CD4-positive, alpha-beta memory T cell (primary cell): ENCODE measurements around the gene CERS6. TPM values are rescaled to one million over a fixed set of nuclear protein-coding genes. Genes with fewer than 3 reads are reported as not detected.
A peak's percentile ranks its signal among the peaks of the same experiment; 100 is the strongest.
"Not testable (repeated sequence)": the region's sequence is repeated elsewhere in the genome, so short reads cannot be mapped to it uniquely, and the experiment has no call there.

Experiments used
- CTCF ChIA-PET: fragments of 350-600 bp; sonication (Branson Sonifier 250); formaldehyde crosslinking; loops from one replicate; lab custom pipeline; 2021; ENCODE audit warnings: inconsistent platforms; ENCODE audit not compliant: partially characterized antibody; lab: Charles Lee
- POLR2A ChIA-PET: fragments of 350-600 bp; sonication (Branson Sonifier 250); formaldehyde crosslinking; loops from one replicate; lab custom pipeline; 2021; ENCODE audit not compliant: partially characterized antibody; lab: Charles Lee
- DNase-seq, 5 donors: peaks; one replicate each; pipeline versions ENCODE4 v3.0.0 to v3.0.0-alpha.2; 2020 to 2022; ENCODE audit warnings: mixed read lengths in 1 of 5
- H3K27ac ChIP-seq: one replicate; pipeline ENCODE4 v1.7.0; 2013; ENCODE audit warnings: low read depth, low read length
- H3K27me3 ChIP-seq: 2 replicates; pipeline ENCODE4 v1.7.0; 2013; ENCODE audit warnings: mild to moderate bottlenecking, low read length, moderate library complexity; ENCODE audit not compliant: insufficient read depth
- H3K36me3 ChIP-seq: 2 replicates; pipeline ENCODE4 v1.7.0; 2013; ENCODE audit warnings: mild to moderate bottlenecking, low read length, moderate library complexity; ENCODE audit not compliant: insufficient read depth
- H3K4me1 ChIP-seq: 2 replicates; pipeline ENCODE4 v1.7.0; 2013; ENCODE audit warnings: mild to moderate bottlenecking, low read length, moderate library complexity; ENCODE audit not compliant: insufficient read depth
- H3K4me3 ChIP-seq, 2 donors: one replicate each; pipeline ENCODE4 v1.7.0; 2013; ENCODE audit warnings: low read length in 2 of 2, mild to moderate bottlenecking in 1 of 2
- H3K9me3 ChIP-seq, 2 donors: one replicate each; pipeline ENCODE4 v1.7.0; 2013; ENCODE audit warnings: low read length in 2 of 2, control low read depth in 1 of 2; ENCODE audit not compliant: control insufficient read depth in 1 of 2
- H3K27ac Mint-ChIP-seq, 7 donors: one replicate each; pipeline ENCODE4 v1.8.0; 2020 to 2021; ENCODE audit warnings: mixed read lengths in 7 of 7, mild to moderate bottlenecking in 6 of 7, inconsistent platforms in 3 of 7, moderate library complexity in 3 of 7
- H3K27me3 Mint-ChIP-seq, 2 donors: one replicate each; pipeline ENCODE4 v1.8.0; 2020 to 2021; ENCODE audit warnings: mixed read lengths in 2 of 2
- H3K36me3 Mint-ChIP-seq, 2 donors: one replicate each; pipeline ENCODE4 v1.8.0; 2020 to 2021; ENCODE audit warnings: mixed read lengths in 2 of 2, inconsistent platforms in 1 of 2, mild to moderate bottlenecking in 1 of 2
- H3K4me1 Mint-ChIP-seq, 4 donors: one replicate each; pipeline ENCODE4 v1.8.0; 2020 to 2021; ENCODE audit warnings: mixed read lengths in 4 of 4, mild to moderate bottlenecking in 1 of 4
- H3K4me3 Mint-ChIP-seq, 8 donors: one replicate each; pipeline ENCODE4 v1.8.0; 2020 to 2021; ENCODE audit warnings: mixed read lengths in 8 of 8, mild to moderate bottlenecking in 7 of 8, moderate library complexity in 6 of 8, inconsistent platforms in 3 of 8
- H3K9me3 Mint-ChIP-seq, 8 donors: one replicate each; pipeline ENCODE4 v1.8.0; 2020 to 2021; ENCODE audit warnings: mixed read lengths in 8 of 8, mild to moderate bottlenecking in 5 of 8, inconsistent platforms in 3 of 8, moderate library complexity in 1 of 8
- intact Hi-C: fragments of 100-400 bp; cut with micrococcal nuclease; formaldehyde crosslinking; loops from one replicate; pipeline ENCODE4 v1.15.1; 2023
- polyA plus RNA-seq, 2 donors: library from polyadenylated mRNA; unstranded; fragments of 300-500 nt; fragmentation: Illumina TruSeq; gene quantifications; one replicate each; pipeline ENCODE4 v1.2.3, GENCODE V29; 2021
- total RNA-seq, 2 experiments: library from RNA; stranded (reverse); gene quantifications; one replicate each; pipeline ENCODE4 v1.2.3, GENCODE V29; 2021

The CERS6 gene
- total and polyA plus RNA-seq, 4 experiments from 2014 or later = 5.1 to 11.3 (median 7.6) TPM

DNA sequence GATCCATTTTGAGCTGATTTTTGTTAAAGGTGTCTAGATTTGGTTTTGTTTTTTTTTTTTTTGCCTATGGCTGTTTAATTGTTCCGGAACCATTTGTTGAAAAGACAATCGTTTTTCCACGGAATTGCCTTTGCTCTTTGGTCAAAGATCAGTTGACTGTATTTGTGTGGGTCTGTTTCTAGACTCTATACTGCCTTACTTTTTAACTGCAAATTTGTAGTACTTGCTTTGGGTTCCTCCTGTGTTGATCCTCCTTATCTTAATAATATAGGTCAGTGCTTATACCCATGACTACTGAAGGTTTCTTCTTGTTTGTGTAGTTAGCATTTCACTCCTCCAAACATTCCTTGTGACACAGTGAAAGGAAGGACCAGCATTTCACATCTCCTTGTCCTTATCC, 30.4 kb downstream of the CERS6 start:
- Histone ChIP-seq H3K4me1 (peaks cover 18% of the 10 kb centered on the region), H3K27me3 (no peaks in the 10 kb centered on the region), H3K36me3 (no peaks in the 10 kb centered on the region), H3K4me3 (no peak overlapping the region), H3K27ac (no peak overlapping the region), H3K9me3 (no peaks in the 10 kb centered on the region)
- DNase-seq = no peak
- Mint-ChIP-seq H3K9me3 (peaks cover 0 to 3% (median 0%) of the 10 kb centered on the region in 8 donors), H3K27ac (no peak overlapping the region), H3K4me3 (no peak overlapping the region), H3K36me3 (no peaks in the 10 kb centered on the region), H3K27me3 (no peaks in the 10 kb centered on the region), H3K4me1 (peaks cover 16 to 36% (median 21%) of the 10 kb centered on the region in 4 donors)
- intact Hi-C loops = loop anchor here (10.0 kb wide), 1 partner anchor 268 kb away; no protein-coding TSS in a partner anchor
- ChIA-PET CTCF (no interaction called here), POLR2A (no interaction called here)

DNA sequence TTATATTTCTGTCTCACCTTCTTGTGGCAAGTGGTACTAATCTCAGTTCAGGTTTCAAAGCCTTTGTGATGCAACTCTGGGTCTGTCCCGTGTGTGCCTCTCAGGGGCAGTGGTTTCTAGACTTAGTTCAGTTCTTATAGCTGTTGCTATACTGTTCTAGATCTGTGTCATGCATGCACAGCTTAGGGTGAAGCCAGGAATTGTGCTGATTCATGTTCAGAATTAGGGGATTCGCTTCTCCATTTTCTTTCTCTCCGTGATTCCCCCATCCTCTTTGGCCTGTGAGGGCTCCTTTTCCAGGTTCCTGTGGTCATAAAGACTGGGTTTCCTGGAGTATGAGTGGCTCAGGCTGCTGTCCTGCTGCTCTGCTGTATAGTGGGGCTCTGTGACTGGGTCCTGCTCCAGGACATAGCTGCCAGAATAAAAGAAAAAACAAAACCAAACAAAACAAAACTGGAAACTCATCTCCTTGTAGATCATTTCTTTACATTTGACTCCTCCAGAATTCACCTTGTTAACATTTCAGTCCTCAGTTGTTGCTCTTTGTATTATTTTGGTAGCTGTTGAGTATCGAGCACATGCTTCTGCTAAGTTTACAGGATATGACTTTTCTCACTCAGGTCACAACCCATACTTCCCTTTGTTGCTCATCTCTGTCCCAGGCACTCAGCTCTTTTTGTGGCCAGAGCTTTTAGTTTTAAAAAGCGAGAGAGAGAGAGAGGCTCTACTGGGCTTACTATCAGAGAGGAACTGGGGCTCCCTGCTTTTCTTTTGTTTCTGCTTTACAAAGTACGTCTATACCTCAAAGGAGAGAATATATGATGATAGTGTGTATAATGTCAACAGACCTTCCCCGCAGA, 34.2 kb downstream of the CERS6 start:
- H3K36me3 ChIP-seq = no peaks in the 10 kb centered on the region
- H3K4me3 ChIP-seq = peak overlapping the region; percentile 0 to 39
- intact Hi-C loops = loop anchor here (5.0 kb wide), 1 partner anchor 33 kb away; the partner anchor contains the start of gene CERS6
- ChIA-PET POLR2A (interaction anchor here (1.2 to 1.6 kb wide), 3 partner anchors 8 to 58 kb away, joined by 3 to 5 read pairs (median 4); no protein-coding TSS in a partner anchor), CTCF (interaction anchor here (1.0 to 1.1 kb wide), 2 partner anchors 134 to 269 kb away, joined by 3 to 4 read pairs; no protein-coding TSS in a partner anchor)
- H3K27ac ChIP-seq = peak overlapping the region; percentile 34
- DNase-seq = peak; percentile 21 to 44 (median 25)
- H3K9me3 Mint-ChIP-seq = peaks cover 0 to 5% (median 0%) of the 10 kb centered on the region in 8 donors
- H3K27me3 Mint-ChIP-seq = no peaks in the 10 kb centered on the region
- peak overlapping the region; percentile 65 to 92 (median 82) for H3K4me3 Mint-ChIP-seq
- H3K9me3 ChIP-seq = no peaks in the 10 kb centered on the region
- no peaks in the 10 kb centered on the region for H3K36me3 Mint-ChIP-seq
- peak overlapping the region; percentile 30 to 85 (median 77) for H3K27ac Mint-ChIP-seq
- no peaks in the 10 kb centered on the region for H3K27me3 ChIP-seq
- H3K4me1 Mint-ChIP-seq = peaks cover 21 to 34% (median 30%) of the 10 kb centered on the region in 4 donors
- H3K4me1 ChIP-seq = peaks cover 28% of the 10 kb centered on the region

GRCh38 chr2:168490946-168491605, 35.0 kb downstream of the CERS6 start:
- Histone ChIP-seq H3K27ac (no peak overlapping the region), H3K27me3 (no peaks in the 10 kb centered on the region), H3K4me1 (peaks cover 28% of the 10 kb centered on the region), H3K4me3 (peak overlapping the region in 1 of 2 donors; percentile 39), H3K9me3 (no peaks in the 10 kb centered on the region), H3K36me3 (no peaks in the 10 kb centered on the region)
- Mint-ChIP-seq H3K27ac (peak overlapping the region; percentile 30 to 85 (median 77)), H3K36me3 (peaks cover 0 to 5% of the 10 kb centered on the region in 2 donors), H3K9me3 (peaks cover 0 to 5% (median 0%) of the 10 kb centered on the region in 8 donors), H3K4me3 (peak overlapping the region; percentile 65 to 92 (median 82)), H3K27me3 (no peaks in the 10 kb centered on the region), H3K4me1 (peaks cover 21 to 34% (median 30%) of the 10 kb centered on the region in 4 donors)
- ChIA-PET POLR2A (interaction anchor here (1.0 to 1.4 kb wide), 2 partner anchors 14 to 32 kb away, joined by 3 read pairs; no protein-coding TSS in a partner anchor), CTCF (interaction anchor here (1.0 to 1.1 kb wide), 2 partner anchors 135 to 268 kb away, joined by 3 to 4 read pairs; no protein-coding TSS in a partner anchor)
- DNase-seq = no peak
- intact Hi-C loops = loop anchor here (5.0 kb wide), 1 partner anchor 34 kb away; the partner anchor contains the start of gene CERS6

DNA sequence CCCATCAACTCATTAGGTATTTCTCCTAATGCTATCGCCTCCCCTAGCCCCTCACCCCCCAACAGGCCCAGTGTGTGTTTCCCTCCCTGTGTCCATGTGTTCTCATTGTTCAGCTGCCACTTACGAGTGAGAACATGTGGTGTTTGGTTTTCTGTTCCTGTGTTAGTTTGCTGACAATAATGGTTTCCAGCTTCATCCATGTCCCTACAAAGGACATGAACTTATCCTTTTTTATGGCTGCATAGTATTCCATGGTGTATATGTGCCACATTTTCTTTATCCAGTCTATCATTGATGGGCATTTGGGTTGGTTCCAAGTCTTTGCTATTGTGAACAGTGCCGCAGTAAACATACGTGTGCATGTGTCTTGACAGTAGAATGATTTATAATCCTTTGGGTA, 35.7 kb downstream of the CERS6 start:
- H3K4me3 ChIP-seq, H3K36me3 ChIP-seq, H3K9me3 Mint-ChIP-seq, H3K27me3 ChIP-seq, CTCF ChIA-PET, H3K27me3 Mint-ChIP-seq, H3K9me3 ChIP-seq, DNase-seq, H3K36me3 Mint-ChIP-seq, H3K27ac ChIP-seq: not testable (repeated sequence)
- H3K27ac Mint-ChIP-seq = peak overlapping the region in 3 of 7 donors; percentile 30 to 91 (median 42)
- POLR2A ChIA-PET = interaction anchor here (1.0 kb wide), 1 partner anchor 33 kb away, joined by 3 read pairs; no protein-coding TSS in a partner anchor
- H3K4me1 Mint-ChIP-seq = peaks cover 21 to 34% (median 30%) of the 10 kb centered on the region in 4 donors
- peak overlapping the region in 5 of 8 donors; percentile 18 to 89 (median 55) for H3K4me3 Mint-ChIP-seq
- H3K4me1 ChIP-seq = peaks cover 28% of the 10 kb centered on the region
- intact Hi-C loops = loop anchor here (5.0 kb wide), 1 partner anchor 34 kb away; the partner anchor contains the start of gene CERS6

GRCh38 chr2:168493219-168493618, 37.1 kb downstream of the CERS6 start:
- H3K4me3 Mint-ChIP-seq = peak overlapping the region in 2 of 8 donors; percentile 11 to 21
- H3K36me3 Mint-ChIP-seq = peaks cover 0 to 13% of the 10 kb centered on the region in 2 donors
- H3K9me3 ChIP-seq, H3K4me3 ChIP-seq, H3K27me3 Mint-ChIP-seq, DNase-seq, H3K9me3 Mint-ChIP-seq, H3K36me3 ChIP-seq, POLR2A ChIA-PET, H3K27me3 ChIP-seq, H3K27ac ChIP-seq: not testable (repeated sequence)
- H3K27ac Mint-ChIP-seq = peak overlapping the region in 2 of 7 donors; percentile 6 to 32
- peaks cover 21 to 34% (median 30%) of the 10 kb centered on the region in 4 donors for H3K4me1 Mint-ChIP-seq
- CTCF ChIA-PET = interaction anchor here (1.0 to 1.7 kb wide), 3 partner anchors 10 to 266 kb away, joined by 3 to 4 read pairs (median 4); no protein-coding TSS in a partner anchor
- intact Hi-C loops = loop anchor here (5.0 kb wide), 1 partner anchor 36 kb away; the partner anchor contains the start of gene CERS6
- peaks cover 28% of the 10 kb centered on the region for H3K4me1 ChIP-seq

GRCh38 chr2:168494190-168494711, 38.2 kb downstream of the CERS6 start:
- Mint-ChIP-seq H3K36me3 (peaks cover 0 to 16% of the 10 kb centered on the region in 2 donors), H3K27ac (no peak overlapping the region), H3K27me3 (no peaks in the 10 kb centered on the region), H3K9me3 (peaks cover 0 to 2% (median 0%) of the 10 kb centered on the region in 8 donors), H3K4me3 (no peak overlapping the region), H3K4me1 (peaks cover 21 to 34% (median 29%) of the 10 kb centered on the region in 4 donors)
- DNase-seq = no peak
- intact Hi-C loops = loop anchor here (5.0 kb wide), 1 partner anchor 37 kb away; the partner anchor contains the start of gene CERS6
- ChIA-PET CTCF (interaction anchor here (1.5 kb wide), 1 partner anchor 265 kb away, joined by 4 read pairs; no protein-coding TSS in a partner anchor), POLR2A (no interaction called here)
- H3K4me3 ChIP-seq = no peak overlapping the region
- no peaks in the 10 kb centered on the region for H3K36me3 ChIP-seq
- H3K27me3 ChIP-seq = no peaks in the 10 kb centered on the region
- no peaks in the 10 kb centered on the region for H3K9me3 ChIP-seq
- peaks cover 28% of the 10 kb centered on the region for H3K4me1 ChIP-seq
- no peak overlapping the region for H3K27ac ChIP-seq
